Stimulated activated CD8-positive, alpha-beta memory T cell treated with anti-CD3 and anti-CD28 coated beads, Interleukin-4, amount 100 ng/mL, for 24 hours (primary cell): Measurements from ENCODE around the gene TXLNA.
A peak's percentile ranks its signal among the peaks of the same experiment; 100 is the strongest.

Source experiments
- DNase-seq: peaks from one replicate; pipeline ENCODE4 v3.0.0-alpha.2; 2020; ENCODE audit warnings: low read depth

Gene TXLNA

GRCh38 chr1:32215629-32216480 is 36.4 kb downstream of the TXLNA start:
- peak; percentile 38 for DNase-seq

GRCh38 chr1:32216566-32216965 is 37.1 kb downstream of the TXLNA start:
- DNase-seq = no peak

GRCh38 chr1:32219022-32219421 is 39.5 kb downstream of the TXLNA start:
- DNase-seq = no peak

- no peak for DNase-seq
Measured at GRCh38 chr1:32220746-32221580, 41.5 kb downstream of the TXLNA start.

- no peak for DNase-seq
Measured at GRCh38 chr1:32221581-32221979, 42.1 kb downstream of the TXLNA start.

GRCh38 chr1:32221980-32222755 is 42.7 kb downstream of the TXLNA start, which contains the start of the genes EIF3I and TMEM234:
TSS of gene EIF3I (plus strand) at chr1:32222407. CDS start at chr1:32222442, 35 bp downstream.
TSS of gene TMEM234 (minus strand) at chr1:32222353. CDS start at chr1:32222322, 31 bp downstream.
- DNase-seq = peak; percentile 86

GRCh38 chr1:32223683-32224082 is 44.2 kb downstream of the TXLNA start:
- DNase-seq = no peak

GRCh38 chr1:32224285-32224684 is 44.8 kb downstream of the TXLNA start:
- no peak for DNase-seq

- no peak for DNase-seq
Measured at GRCh38 chr1:32228771-32229170, 49.3 kb downstream of the TXLNA start.

- DNase-seq = no peak
Measured at GRCh38 chr1:32231843-32232432, 52.5 kb downstream of the TXLNA start.

- no peak for DNase-seq
Measured at GRCh38 chr1:32232558-32233304, 53.3 kb downstream of the TXLNA start.

GRCh38 chr1:32234792-32235191 is 55.3 kb downstream of the TXLNA start:
- no peak for DNase-seq

GRCh38 chr1:32239337-32239736 is 59.9 kb downstream of the TXLNA start:
- DNase-seq = no peak

- no peak for DNase-seq
Measured at GRCh38 chr1:32239790-32240139, 60.3 kb downstream of the TXLNA start.

- no peak for DNase-seq
Measured at GRCh38 chr1:32240140-32240951, 60.9 kb downstream of the TXLNA start.

- DNase-seq = no peak
Measured at GRCh38 chr1:32241001-32241763, 61.7 kb downstream of the TXLNA start.

- no peak for DNase-seq
Measured at GRCh38 chr1:32242341-32242851, 62.9 kb downstream of the TXLNA start.

- no peak for DNase-seq
Measured at GRCh38 chr1:32246888-32247273, 67.4 kb downstream of the TXLNA start, which contains the start of gene FAM167B. TSS of gene FAM167B (plus strand) at chr1:32247222. CDS start at chr1:32247422, 200 bp downstream.

GRCh38 chr1:32247452-32247851 is 68.0 kb downstream of the TXLNA start:
- DNase-seq = no peak
